Pancreas (tissue), 10 donors: ENCODE measurements around the gene BCOR. TPM values are rescaled to one million over a fixed set of nuclear protein-coding genes. Genes with fewer than 3 reads are reported as not detected.

Experiments
- ATAC-seq, 4 donors: fragments of 200-7000 bp; cut with Tn5 transposase; one replicate each; pipeline versions ENCODE4 v1.8.0 to v1.9.1; 2020; ENCODE audit warnings: mild to moderate bottlenecking in 4 of 4, moderate library complexity in 4 of 4
- DNase-seq, 6 donors: peaks; one replicate each; pipeline ENCODE4 v3.0.0-alpha.2; 2020
- FAIRE-seq: peaks from 2 replicates; lab custom pipeline; 2012; peaks lifted over from hg19 to GRCh38; lab: Jason Lieb, UNC
- H3K27ac ChIP-seq, 4 donors: fragments of 200-600 bp; sonication (generic); 1 replicate in 3 of 4; 2 replicates in 1 of 4; pipeline versions ENCODE4 v1.5.0 to v1.8.0; 2020
- H3K27me3 ChIP-seq, 4 donors: fragments of 200-600 bp; one replicate each; pipeline ENCODE4 v1.8.0; 2021
- H3K36me3 ChIP-seq, 3 donors: fragments of 200-600 bp; sonication (generic) in 1 of 3; one replicate each; pipeline versions ENCODE4 v1.5.0 to v1.8.0; 2020 to 2021
- H3K4me1 ChIP-seq, 3 donors: fragments of 200-600 bp; one replicate each; pipeline ENCODE4 v1.8.0; 2021
- H3K4me3 ChIP-seq, 4 donors: fragments of 200-600 bp; sonication (generic) in 2 of 4; one replicate each; pipeline versions ENCODE4 v1.5.0 to v1.8.0; 2020 to 2021
- H3K9me3 ChIP-seq, 4 donors: fragments of 200-600 bp; one replicate each; pipeline ENCODE4 v1.8.0; 2021
- CTCF ChIP-seq, 4 donors: fragments of 200-600 bp; sonication (generic) in 3 of 4; IDR thresholded peaks; one replicate each; pipeline versions ENCODE4 v1.5.0 to v1.8.0; 2021; ENCODE audit warnings: antibody characterized with exemption in 4 of 4
- WGBS, 2 donors: extraction: QIAGEN DNeasy Blood & Tissue Kit; methylation state at CpG; one replicate each; pipeline ENCODE4 v1.1.7; 2013; 5-methylcytosine and 5-hydroxymethylcytosine counted together
- intact Hi-C, 3 donors: fragments of 100-400 bp; cut with DNase I; formaldehyde crosslinking; loops; one replicate each; pipeline versions ENCODE4 v1.11.1 to v1.14.2; 2022
- polyA plus RNA-seq, 2 donors: library from polyadenylated mRNA; stranded (reverse); fragments of 200-250 nt; gene quantifications; one replicate each; pipeline ENCODE4 v1.2.3, GENCODE V29; 2013
- total RNA-seq, 6 donors: library from RNA; stranded (reverse); fragmentation: NEBNext Ultra II Directional in 4 of 6; extraction: Animal tissue kit (Norgen Biotek cat#: 25700) in 4 of 6; gene quantifications; one replicate each; pipeline versions ENCODE4 v1.2.1 to v1.2.4, GENCODE V29; 2021 to 2023
- donor health status: healthy with polysubstance abuse.
- donor health status: DM: no; HTN: no; CAD: no; lungs with moderate emphysema.
- donor health status: DM: no; HTN: no; CAD: no.
- donor health status: control.
- donor health status: control.
- donor health status: Bipolar disorder and iron deficiency.
- donor health status: DM: yes; HTN: yes; CAD: no.
- donor health status: DM: no; HTN: no; CAD: no.
- donor health status: DM: no; HTN: no; CAD: no.
- donor health status: DM: yes; HTN: yes; CAD: no.

Gene BCOR
- total and polyA plus RNA-seq, 8 donors = 6.3 to 18.4 (median 13.0) TPM

- peak overlapping the region; percentile 49 to 93 (median 80) for H3K27ac ChIP-seq
- no peak for TF ChIP-seq CTCF (IDR thresholded peaks at IDR 0.05)
- H3K4me1 ChIP-seq = peaks cover 0 to 10% (median 3%) of the 10 kb centered on the region in 3 donors
- DNase-seq (peak in 5 of 6 donors; percentile 53 to 77 (median 60)), FAIRE-seq (peak; percentile 34), ATAC-seq (peak; percentile 21 to 39 (median 30))
- WGBS, 2 donors = 6 to 9% methylated on average over 42 to 49 of the region's 49 CpGs
- no peaks in the 10 kb centered on the region for H3K9me3 ChIP-seq
- peak overlapping the region in 2 of 4 donors; percentile 73 to 84 for H3K4me3 ChIP-seq
- intact Hi-C loops = no loop called here
- no peaks in the 10 kb centered on the region for H3K27me3 ChIP-seq
- H3K36me3 ChIP-seq = no peaks in the 10 kb centered on the region
These were observed 1.5 kb upstream of the BCOR start for GRCh38 chrX:40099055-40099958.

- ATAC-seq (peak; percentile 32 to 55 (median 48)), DNase-seq (peak in 4 of 6 donors; percentile 58 to 80 (median 60)), FAIRE-seq (no peak)
- Histone ChIP-seq H3K4me3 (peak overlapping the region; percentile 10 to 84 (median 46)), H3K9me3 (no peaks in the 10 kb centered on the region), H3K36me3 (no peaks in the 10 kb centered on the region), H3K27ac (peak overlapping the region; percentile 49 to 93 (median 80)), H3K27me3 (no peaks in the 10 kb centered on the region), H3K4me1 (peaks cover 0 to 10% (median 3%) of the 10 kb centered on the region in 3 donors)
- intact Hi-C loops = no loop called here
- TF ChIP-seq CTCF (IDR thresholded peaks at IDR 0.05) = no peak
- WGBS, 2 donors = 0 to 3% methylated on average over 61 to 74 of the region's 75 CpGs
These were observed 701 bp upstream of the BCOR start for GRCh38 chrX:40098264-40099054.

- peak in 2 of 4 donors; percentile 5 to 15 for ATAC-seq
- no peak for FAIRE-seq
- WGBS, 2 donors = 0% methylated on average over 18 to 39 of the region's 42 CpGs
- no peaks in the 10 kb centered on the region for H3K27me3 ChIP-seq
- peaks cover 0 to 10% (median 3%) of the 10 kb centered on the region in 3 donors for H3K4me1 ChIP-seq
- intact Hi-C loops = no loop called here
- H3K36me3 ChIP-seq = no peaks in the 10 kb centered on the region
- no peak for TF ChIP-seq CTCF (IDR thresholded peaks at IDR 0.05)
- H3K9me3 ChIP-seq = no peaks in the 10 kb centered on the region
- H3K4me3 ChIP-seq = peak overlapping the region; percentile 55 to 84 (median 64)
- peak overlapping the region; percentile 68 to 93 (median 84) for H3K27ac ChIP-seq
- peak in 5 of 6 donors; percentile 32 to 76 (median 56) for DNase-seq
These were observed 636 bp downstream of the BCOR start for GRCh38 chrX:40097141-40097503.

GRCh38 chrX:40096395-40097091, 1.2 kb downstream of the BCOR start:
- FAIRE-seq = no peak
- no peak for TF ChIP-seq CTCF (IDR thresholded peaks at IDR 0.05)
- no peaks in the 10 kb centered on the region for H3K36me3 ChIP-seq
- intact Hi-C loops = no loop called here
- DNase-seq = peak; percentile 53 to 79 (median 58)
- peaks cover 0 to 10% (median 3%) of the 10 kb centered on the region in 3 donors for H3K4me1 ChIP-seq
- WGBS, 2 donors = 0 to 2% methylated on average over 54 to 66 of the region's 66 CpGs
- H3K9me3 ChIP-seq = no peaks in the 10 kb centered on the region
- H3K27me3 ChIP-seq = no peaks in the 10 kb centered on the region
- H3K27ac ChIP-seq = peak overlapping the region; percentile 68 to 93 (median 84)
- H3K4me3 ChIP-seq = peak overlapping the region; percentile 55 to 84 (median 64)
- ATAC-seq = peak; percentile 16 to 46 (median 36)
